Inflammatory macrophage treated with lipopolysaccharide for 4 hours (primary cell): ENCODE data around the gene BTRC.
"Not testable (repeated sequence)": the region's sequence is repeated elsewhere in the genome, so short reads cannot be mapped to it uniquely, and the experiment has no call there.

Source experiments
- DNase-seq: peaks from one replicate; pipeline ENCODE4 v3.0.0-alpha.2; 2020

BTRC gene

GRCh38 chr10:101388676-101389276, 34.8 kb downstream of the BTRC start:
- DNase-seq = no peak

DNA sequence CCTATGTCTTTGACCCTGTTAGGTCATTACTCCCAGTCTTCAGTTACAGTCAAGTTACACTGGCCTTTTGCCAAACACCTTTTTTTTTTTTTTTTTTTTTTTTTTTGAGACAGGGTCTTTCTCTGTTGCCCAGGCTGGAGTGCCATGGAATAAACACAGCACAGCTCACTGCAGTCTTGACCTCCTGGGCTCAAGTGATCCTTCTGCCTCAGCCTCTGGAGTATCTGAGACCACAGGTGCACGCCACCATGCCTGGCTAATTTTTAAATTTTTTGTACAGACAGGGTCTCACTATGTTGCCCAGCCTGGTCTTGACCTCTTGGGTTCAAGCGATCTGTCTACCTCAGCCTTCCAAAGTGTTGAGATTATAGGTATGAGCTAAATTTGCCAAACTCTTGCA, 35.6 kb downstream of the BTRC start:
- not testable (repeated sequence) for DNase-seq

DNA sequence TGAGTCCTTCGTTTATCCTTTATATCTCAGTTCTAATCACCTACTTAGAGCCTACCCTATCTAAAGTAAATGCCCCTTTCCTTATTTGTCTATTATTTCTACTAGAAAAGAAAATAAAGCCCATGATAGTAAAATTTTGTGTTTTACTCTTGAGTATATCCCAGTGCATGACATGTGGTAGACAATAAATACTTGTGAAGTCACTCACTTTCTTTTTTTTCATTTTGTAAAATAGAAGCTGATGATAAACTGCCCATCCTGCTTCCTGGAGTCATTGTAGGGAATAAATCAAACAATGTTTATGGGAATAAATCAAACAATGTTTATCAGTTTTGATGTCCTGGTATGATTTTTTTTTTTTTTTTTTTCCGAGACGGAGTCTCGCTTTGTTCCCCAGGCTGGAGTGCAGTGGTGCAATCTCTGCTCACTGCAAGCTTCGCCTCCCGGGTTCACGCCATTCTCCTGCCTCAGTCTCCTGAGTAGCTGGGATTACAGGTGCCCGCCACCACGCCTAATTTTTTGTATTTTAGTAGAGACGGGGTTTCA, 36.1 kb downstream of the BTRC start:
- no peak for DNase-seq

GRCh38 chr10:101393378-101393777, 39.4 kb downstream of the BTRC start:
- DNase-seq = no peak

- no peak for DNase-seq
Observed at GRCh38 chr10:101394524-101395133, 40.7 kb downstream of the BTRC start.

- no peak for DNase-seq
Observed at GRCh38 chr10:101397140-101397539, 43.2 kb downstream of the BTRC start.

- no peak for DNase-seq
Observed at GRCh38 chr10:101400585-101400984, 46.6 kb downstream of the BTRC start.

GRCh38 chr10:101402711-101403110, 48.7 kb downstream of the BTRC start:
- DNase-seq = no peak

DNA sequence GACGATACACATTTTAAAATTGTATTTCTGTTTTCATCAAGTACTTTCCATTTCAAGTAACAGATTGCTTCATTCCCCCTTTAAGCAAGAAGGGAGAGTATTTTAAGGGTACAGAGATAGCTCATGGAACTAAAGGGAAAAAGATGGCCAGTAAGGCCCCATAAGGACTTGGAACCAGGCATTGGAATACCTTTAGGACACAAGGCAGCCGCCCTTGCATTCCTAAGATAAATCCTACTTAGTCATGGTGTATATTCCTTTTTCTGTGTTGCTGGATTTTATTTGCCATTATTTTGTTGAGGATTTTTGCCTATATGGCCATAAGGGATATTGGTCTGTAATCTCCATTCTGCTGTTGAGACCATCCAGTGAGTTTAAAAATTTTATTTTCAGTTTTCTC, 49.2 kb downstream of the BTRC start:
- DNase-seq = no peak

GRCh38 chr10:101405001-101405400, 51.0 kb downstream of the BTRC start:
- DNase-seq = no peak

DNA sequence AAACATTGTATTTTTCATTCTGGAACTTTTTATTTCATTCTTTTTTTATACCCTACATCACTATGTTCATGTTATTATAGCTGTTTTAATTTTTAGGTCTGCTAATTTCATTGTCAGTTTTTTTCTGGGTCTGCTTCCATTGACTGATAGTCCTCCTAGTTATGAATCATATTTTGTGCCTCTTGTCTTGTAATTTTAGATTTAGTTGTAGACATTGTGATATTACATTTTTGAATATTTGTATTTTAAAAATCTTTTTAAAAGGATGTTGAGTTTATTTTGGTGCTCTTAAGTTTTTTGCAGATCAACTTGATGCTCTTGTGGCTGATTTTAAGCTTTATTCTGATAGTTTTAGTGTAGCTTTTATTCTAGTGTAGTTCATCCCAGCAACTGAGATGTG, 57.6 kb downstream of the BTRC start:
- no peak for DNase-seq

DNA sequence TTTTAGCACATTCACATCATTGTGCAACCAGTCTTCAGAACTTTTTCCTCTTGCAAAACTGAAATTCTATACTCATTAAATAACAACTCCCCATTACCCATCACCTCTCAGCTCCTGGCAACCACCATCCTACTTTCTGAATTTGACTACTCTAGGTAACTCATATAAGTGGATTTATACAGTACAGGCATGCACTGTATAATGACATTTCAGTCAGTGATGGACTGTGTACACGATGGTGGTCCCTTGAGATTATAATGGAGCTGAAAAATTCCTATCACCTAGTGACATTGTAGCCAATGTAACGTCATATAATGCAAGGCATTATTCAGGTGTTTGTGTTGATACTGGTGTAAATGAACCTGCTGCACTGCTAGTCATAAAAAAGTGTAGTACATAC, 60.1 kb downstream of the BTRC start:
- DNase-seq = no peak

DNA sequence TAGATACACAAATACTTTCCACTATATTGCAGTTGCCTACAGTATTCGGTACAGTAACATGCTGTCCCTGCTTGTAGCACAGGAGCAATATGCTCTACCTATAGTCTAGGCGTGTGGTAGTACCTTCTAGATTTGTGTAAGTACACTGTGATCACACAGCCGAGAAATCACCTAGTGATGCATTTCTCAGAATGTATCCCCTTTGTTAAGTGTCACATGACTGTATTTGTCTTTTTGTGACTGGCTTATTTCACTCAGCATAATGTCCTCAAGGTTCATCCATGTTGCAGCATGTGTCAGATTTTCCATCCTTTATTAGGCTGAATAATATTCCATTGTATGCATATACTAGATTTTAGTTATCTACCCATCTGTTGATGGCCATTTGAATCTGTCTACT, 61.9 kb downstream of the BTRC start:
- DNase-seq = no peak

GRCh38 chr10:101421967-101422366, 68.0 kb downstream of the BTRC start:
- not testable (repeated sequence) for DNase-seq

DNA sequence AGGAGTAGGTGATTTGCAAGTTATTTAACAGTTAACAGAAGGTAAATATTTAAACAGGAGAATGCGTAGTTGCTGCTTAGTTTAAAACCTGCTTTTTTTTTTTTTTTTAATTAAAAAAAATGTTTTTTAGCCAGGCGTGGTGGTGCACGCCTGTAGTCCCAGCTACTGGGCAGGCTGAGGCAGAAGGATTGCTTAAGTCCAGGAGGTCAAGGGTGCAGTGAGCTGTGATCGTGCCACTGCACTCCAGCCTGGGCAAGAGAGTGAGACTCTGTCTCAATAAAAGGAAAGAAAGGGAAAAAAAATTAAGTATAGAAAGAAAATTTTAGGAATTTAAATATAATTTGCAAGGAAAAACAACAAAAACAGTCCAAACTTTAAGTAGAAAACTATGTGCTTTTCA, 71.6 kb downstream of the BTRC start:
- no peak for DNase-seq

DNA sequence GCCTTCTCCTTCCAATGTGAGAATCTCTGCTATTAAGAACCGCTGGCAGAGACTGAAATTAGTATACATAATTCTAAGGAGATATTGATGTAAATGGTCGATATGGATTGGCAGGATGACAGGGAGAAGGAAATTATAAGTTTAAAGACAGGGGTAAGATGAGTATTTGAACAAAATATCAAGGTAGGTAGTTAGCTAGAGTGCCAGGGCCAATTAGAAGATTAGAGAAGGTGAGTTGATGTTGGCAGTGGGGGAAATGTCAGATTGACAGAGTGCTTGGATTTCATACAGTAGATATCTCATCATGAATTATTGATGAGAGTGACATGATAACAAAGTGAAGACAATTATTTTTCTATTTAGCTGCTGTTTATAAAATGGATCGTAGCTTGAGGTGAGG, 74.1 kb downstream of the BTRC start:
- no peak for DNase-seq

GRCh38 chr10:101429423-101429822, 75.5 kb downstream of the BTRC start:
- DNase-seq = no peak

DNA sequence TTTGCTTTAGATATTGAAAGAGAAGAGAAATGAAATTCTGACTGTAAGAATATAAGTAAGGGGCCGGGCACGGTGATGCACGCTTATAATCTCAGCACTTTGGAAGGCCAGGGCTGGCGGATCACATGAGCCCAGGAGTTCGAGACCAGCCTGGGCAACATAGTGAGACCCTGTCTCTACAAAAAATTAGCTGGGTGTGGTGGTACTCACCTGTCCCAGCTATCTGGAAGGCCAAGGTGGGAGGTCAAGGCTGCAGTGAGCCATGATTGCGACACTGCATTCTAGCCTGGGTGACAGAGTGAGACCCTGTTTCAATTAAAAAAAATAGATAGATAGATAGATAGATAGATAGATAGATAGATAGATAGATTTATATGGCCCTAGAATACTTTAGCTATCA, 82.3 kb downstream of the BTRC start:
- DNase-seq = no peak

DNA sequence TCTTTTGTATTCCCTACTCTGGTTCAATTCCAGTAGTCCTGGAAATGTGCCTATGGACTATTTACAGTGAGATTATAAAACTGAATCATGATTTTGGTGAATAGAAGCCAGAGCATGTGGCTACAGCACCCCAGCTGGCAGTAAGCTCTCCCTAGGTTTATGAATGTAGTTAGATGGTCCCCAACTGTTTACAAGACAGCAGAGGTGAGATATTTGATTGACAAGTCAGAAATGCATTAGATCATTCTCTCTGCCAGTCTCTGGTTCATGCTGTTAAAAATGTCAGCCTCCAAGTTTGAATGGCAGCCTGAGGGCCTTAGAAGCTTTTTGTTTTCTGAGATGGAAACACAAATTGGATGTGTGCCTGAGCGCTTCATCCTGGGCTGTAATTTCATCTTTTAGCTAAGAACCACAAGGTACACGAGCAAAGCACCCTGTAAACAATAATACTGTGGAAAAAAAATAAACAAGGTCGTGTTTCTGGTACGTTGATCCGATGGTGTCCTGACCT, 85.0 kb downstream of the BTRC start:
- DNase-seq = no peak

GRCh38 chr10:101441541-101442455, 87.8 kb downstream of the BTRC start:
- peak; percentile 53 for DNase-seq

DNA sequence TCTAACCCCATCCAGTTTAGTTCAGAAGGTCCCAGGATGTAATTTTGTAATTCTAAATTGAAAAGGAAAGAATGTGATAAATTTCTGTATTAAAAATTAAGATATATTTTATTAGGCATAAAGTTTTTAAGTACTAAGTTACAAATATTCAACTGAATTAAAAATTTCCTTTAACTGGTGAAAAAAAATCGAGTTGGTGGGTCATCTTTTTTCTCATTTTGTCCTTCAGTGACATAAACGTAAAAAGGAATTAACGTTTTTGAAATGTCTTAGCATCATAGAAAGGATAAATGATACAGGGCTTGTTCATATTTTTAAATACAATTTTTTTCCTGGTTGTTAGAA, 88.5 kb downstream of the BTRC start:
- DNase-seq = no peak

- peak; percentile 16 for DNase-seq
Observed at GRCh38 chr10:101444058-101444898, 90.3 kb downstream of the BTRC start.

DNA sequence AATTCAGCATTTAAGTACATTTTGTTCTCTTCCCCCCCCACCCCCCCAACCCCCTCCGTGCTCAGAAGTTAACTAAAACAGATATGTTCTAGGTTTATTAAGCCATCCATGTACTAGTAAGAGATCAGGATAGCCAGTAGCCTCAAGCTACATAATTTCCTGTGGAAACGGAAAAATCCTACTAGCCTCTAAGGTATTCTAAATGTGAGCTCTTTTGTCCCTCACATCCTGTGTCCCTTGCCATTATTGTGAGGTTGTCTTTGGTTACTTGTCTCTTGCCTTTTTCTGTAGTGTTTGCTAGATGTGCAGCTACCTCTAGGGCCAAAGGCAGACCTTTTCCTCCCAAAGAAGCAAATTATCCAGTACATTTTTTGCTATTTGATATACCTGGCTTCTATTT, 92.1 kb downstream of the BTRC start:
- DNase-seq = no peak
